ENCODE data around the gene WDR86.

WDR86 gene

DNA sequence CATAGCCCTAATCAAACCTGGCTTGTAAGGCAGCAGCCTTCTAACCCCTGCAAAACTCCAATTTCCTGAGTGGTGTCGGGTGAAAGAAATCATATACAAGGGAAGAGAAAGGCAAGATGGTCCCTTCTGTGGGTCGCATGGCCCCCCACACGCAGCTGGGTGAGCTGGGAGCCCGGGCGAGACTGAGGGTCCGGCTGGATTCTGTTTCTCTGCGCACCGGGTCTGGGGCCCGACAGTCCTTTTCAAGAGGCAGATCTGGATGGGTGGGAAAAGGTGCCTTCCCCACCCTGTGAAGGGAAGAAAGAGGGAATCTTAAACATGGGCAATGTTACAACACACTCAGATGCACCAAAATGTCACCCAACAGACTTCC lies 18.5 kb downstream of the WDR86 start:
- DNase-seq (ENCODE audit: low read depth, low spot score): no peak

DNA sequence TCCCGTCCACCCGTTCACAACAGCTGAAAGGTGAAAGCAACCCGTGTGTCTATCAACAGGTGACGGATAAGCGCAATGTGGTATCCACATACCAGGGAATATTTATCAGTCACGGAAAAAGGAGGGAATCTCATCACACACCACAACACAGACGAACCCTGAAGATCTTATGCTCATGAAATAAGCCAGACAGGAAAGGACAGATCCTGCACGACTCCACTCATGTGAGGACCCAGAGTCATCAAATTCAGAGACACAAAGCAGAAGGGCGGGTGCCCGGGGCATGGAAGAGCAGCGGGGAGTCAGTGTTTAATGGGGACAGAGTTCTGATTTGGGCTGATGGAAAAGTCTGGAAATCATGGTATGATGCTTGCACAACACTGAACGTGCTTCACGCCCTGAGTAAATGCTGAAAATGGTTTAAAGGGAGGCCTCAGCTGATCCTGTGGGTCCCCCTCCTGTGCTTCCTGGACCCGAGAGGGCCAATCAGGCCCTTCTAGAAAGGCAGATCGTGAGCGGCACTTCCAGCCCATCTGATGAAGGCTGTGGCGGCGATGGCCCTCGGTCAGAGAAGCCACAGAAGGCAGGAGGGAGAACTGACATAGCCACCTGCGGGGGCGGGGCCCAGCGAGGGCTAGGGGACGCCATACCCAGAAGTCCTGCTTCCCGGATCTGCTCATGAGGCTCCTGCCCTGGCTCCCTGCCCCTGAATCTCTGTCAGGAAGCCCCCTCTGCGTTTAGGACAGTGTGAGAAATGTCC lies 19.1 kb downstream of the WDR86 start:
- no peak for DNase-seq (ENCODE audit: low read depth, low spot score)

DNA sequence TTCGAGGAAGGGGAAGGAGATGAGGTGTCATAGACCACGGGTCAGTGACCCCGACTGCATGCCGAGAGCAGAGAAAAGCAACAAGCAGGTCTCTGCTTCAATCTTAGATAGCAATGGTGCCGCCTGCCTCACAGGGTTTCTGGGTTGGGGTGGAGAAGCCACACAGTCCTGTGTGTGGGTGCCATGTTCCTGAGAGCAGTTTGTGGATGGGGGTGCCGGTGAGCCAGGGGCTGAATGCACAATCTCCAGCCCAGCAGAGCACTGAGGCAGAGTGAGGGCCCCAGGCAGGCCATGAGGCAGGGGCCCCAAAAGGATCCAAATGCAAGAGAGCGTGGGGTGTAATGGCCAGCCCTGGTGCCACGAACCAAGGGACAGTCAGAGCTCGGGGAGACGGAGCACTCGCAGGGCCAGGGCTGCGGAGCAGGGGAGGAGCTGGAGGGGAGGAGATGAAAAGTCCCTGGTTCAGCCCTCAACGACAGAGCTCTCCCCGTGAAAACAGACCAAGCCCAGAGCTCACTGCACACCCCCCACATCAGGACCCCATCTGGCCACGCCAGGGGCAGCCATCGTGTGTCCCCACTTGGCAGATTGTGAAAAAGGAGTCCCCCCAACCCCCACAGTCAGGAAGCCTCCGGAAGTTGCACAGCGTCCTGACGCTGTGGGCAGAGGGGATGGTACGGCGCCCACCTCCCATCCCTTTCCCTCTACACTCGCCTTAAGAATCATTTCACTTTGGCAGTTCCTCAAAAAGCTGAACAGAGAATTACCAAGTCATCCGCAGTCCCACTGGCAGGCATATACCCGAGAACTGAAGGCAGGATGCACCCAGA lies 19.9 kb downstream of the WDR86 start:
- DNase-seq (ENCODE audit: low read depth, low spot score): no peak

DNA sequence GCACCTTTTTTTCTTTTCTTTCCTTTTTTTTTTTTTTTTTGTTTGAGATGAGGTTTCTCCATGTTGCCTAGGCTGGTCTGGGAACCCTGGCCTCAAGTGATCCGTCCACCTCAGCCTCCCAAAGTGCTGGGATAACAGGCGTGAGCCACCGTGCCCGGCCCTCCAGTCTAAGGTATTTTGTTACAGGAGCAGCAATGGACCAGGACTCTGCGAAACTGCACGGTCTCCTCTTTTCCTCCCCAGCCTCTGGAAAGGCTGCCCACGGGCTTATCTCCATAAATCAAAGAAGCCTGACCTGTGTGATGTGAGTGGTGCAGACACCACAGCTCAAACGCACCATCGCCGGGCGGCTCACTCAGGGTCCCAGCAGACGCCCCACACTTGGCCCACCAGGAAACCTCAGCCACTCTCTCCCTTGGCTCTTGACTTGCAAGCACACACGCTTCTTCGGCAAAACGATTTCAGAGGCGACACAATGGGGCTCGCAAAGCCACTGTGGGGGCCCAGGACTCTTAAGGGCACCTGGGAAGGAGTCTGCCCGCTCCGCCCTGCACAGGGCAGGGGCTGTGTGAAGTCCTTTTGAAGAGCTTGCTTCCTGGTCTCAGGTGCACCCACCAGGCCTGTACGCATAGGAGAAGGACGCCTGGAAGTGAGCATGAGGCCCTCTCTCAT lies 20.6 kb downstream of the WDR86 start:
- DNase-seq (ENCODE audit: low read depth, low spot score): no peak

DNA sequence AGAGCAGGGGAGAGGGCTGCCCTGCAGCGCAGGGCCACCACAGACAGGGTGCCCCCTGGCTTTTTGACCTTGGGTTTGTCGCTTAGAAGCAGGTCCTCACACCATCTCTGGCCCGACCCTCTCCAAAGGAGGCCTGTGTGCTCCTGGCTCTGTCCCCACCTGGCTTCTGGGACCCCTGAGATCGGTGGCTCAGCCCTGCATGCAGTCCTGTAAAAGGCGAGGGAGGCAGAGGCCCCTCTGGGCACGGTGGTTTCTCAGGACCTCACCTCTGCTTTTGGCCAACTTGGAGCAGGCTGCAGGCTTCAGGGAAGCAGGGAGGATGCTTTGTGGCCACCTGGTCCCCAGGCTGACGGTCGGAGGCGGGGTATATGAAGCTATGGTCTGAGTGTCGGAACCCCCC lies 21.4 kb downstream of the WDR86 start:
- no peak for DNase-seq (ENCODE audit: low read depth, low spot score)

DNA sequence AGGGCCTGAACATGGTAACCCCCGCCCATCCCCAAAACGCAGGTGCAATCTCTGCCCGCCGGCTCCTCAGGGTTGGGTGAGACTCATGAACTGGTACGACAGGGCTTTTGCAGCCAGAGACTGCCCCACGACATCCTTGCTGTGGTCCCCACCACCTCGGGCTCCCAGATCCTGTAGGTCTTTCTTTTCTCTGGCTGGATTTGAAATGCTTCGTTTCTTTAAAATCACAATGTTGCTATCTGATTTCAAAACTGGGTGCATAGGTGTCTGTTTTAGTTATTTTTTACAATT lies 21.9 kb downstream of the WDR86 start:
- DNase-seq (ENCODE audit: low read depth, low spot score): no peak

DNA sequence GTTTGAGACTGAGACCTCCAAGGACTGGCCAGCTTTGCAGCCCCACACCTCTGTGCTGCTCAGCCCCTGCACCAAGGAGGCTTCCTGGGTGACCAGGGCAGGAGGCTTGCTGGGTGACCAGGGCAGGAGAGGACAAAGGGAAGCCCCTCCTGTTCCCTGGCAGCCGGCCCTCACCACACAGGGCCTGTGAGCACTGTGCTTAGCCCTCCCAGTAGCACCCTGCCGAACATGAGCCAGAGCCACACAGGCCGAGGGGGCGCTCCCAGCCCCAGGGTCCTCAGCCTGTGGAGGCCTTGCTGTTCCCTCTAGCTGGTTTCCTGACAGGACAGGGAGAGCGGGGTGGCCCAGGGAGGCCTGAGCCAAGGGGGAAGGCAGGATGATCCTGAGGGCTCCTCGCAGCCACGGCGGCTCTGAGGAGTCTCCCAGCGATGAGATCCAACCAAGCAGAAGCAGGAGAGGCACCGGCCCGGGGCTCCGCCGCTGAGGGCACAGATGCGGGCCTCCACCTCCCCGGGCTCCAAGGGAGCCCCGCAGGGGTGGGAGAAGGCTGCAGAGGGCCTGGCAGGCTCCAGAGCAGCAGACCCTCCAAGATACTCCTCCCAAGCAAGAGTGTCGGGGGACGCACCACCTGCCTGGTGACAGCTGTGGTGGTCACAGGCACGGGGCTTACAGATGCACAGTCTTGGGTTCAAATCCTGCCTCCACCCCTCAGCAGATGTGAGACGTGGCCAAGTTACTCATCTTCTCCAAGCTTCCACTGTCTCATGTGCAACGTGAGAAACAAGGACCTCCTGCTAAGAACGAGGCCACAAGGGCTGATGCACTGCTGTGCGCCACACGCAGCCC lies 22.5 kb downstream of the WDR86 start:
- DNase-seq (ENCODE audit: low read depth, low spot score): no peak

DNA sequence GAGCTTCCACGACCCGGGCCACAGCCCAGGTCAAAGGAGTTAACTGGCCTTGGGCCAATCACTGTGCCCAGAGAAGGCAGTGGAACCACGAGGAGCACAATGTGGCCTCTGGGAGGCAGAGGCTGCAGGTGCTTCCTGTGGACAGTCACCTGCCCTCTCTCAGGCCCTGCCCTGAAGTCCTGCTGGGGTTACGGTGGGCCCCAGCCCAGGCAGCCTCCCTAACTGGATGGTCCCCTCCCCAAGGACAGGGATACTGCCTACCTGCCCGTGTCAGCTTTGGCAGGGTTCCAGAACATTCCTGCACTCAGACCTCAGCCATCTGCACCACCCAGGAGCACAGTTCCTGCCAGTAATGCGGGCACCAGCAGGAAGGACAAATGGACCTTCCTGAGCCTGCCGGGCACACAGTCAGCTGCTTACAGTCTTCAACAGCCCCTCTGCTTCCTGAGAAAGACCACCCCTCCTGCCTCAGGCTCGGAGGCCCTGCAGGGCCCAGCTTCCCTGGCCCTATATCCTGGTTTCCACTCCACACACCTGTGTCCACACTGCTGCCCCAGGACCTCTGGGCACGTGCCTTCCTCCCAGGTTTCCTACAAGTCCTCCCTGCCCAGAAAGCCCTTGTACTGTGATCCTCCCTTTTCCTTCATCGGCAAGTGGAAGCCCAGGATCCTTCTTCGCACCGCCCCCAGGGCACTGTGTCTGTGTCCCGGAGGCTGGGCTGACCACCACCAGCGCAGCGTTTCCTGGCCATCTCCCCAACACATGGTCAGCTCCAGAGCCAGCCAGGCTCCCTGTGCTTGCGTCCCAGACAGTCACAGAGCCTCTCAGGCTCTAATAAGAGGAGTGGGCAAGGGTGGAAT lies 23.3 kb downstream of the WDR86 start:
- no peak for DNase-seq (ENCODE audit: low read depth, low spot score)

DNA sequence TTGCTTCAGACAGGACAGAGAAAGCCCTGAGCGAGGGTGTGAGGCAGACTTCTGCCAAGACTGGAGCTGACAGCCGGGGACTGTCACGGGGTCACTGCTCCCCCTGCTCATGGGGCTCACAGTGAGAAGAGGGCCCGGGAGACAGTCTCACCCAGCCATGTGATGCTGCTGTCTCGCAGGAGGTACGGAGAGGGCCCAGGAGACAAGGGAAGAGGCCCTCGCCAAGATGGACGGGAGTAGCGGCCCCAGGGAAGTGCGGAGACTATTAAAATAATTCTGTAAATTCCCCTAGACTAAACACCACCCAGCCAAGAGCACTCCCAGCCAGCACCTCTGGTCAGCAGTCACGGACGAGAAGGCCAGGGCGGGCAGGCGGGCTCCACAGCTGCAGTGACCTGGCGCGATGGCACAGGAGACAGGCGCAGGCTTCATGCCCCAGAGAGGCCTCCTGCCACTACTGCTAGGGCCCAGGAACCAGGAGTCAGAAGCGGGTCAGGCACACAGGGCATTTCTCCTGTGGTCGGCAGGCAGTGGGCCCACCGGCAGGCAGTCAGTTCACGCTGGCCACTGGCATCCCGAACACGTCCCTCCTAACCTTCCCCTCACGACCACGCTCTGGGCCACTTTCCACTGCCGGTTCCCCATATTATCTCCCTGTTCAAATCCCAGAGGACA lies 24.1 kb downstream of the WDR86 start:
- no peak for DNase-seq (ENCODE audit: low read depth, low spot score)

DNA sequence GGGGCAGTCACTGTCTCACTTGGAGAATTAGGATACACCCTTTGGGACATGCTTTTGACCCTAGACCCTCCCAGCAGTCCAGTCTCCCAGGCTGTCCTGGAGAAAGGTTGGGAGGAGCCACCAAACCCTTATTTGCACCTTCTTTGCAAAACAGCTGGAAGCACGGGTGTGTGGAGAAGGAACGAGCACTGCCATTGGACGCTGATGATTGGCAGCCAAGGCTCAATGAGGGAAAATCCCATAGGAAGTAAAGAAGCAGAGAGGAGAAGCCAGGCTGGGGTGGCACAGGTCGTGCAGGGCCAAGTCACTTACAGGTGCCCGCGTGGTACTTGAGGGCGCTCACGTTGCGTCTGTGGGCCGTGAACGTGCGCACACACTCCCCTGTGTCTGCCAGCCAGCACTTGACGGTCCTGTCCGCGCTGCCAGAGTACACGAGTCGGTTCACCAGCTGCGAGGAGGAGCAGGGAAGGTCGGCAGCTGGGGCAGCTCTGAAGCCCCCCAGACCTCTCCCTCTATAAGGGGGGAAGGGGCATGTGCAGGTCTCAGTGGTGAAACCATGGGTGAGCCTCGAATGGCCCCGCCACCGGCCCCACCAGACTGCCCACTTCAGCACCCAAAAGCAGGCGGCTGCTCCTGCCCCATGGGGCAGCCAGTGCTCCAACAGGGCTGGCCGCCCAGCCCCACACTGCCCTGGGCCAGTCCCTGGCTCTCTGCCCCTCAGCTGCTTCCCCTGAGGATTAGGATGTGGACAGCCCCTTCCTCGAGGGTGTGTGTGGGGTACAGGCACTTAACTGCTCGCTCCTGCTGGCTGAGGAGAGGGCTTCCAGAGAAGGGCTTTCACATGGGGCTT lies 24.8 kb downstream of the WDR86 start:
- DNase-seq (ENCODE audit: low read depth, low spot score): no peak

DNA sequence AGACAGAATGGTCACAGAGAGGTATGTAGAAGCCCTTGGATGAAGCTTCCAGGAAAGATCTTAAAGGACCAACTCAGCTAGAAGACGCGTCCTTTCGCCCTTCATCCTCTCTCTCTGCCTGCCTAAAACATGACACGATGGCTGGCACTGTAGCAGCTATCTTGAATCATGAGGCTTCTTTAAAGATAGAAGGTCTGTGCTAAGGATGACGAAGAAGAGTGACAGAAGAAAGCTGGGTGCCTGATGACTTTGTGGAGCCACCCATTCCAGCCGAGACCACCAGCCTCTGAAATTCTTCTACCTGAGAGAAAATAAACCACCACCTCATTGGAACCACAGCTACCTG lies 25.5 kb downstream of the WDR86 start:
- DNase-seq (ENCODE audit: low read depth, low spot score): no peak

DNA sequence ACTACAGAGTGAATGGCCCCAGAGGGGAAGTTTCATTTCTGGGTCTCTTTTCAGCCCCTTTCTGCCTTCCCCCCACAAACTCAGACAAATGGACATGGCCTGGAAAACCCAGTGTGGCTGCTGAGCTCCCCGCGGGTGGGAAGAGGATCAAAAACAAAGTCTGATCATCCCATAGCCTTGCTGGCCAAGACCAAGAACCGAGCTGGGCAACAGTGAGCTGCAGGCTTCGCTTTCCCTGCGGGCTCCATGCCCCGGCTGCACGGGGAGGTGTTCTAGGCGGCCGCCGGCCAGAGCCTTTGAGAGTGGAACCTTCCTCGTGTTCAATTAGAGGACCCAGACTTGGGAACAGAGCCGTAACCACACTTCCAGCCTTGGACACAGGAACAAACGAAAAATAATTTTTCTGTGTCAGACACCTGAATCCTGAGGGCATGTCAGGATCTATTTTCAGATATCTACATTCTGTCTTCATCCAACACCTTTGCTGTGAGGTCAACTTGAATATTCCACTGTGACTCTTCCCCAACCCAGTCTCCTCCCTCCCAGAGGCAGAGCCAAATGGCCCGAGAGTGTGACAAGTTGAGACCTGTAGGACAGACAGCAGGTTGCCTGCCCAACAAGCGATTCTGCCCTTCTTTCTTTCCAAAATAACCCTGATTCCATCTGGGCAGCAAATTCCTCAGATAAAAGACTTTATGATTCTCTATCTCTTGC lies 26.0 kb downstream of the WDR86 start:
- no peak for DNase-seq (ENCODE audit: low read depth, low spot score)

DNA sequence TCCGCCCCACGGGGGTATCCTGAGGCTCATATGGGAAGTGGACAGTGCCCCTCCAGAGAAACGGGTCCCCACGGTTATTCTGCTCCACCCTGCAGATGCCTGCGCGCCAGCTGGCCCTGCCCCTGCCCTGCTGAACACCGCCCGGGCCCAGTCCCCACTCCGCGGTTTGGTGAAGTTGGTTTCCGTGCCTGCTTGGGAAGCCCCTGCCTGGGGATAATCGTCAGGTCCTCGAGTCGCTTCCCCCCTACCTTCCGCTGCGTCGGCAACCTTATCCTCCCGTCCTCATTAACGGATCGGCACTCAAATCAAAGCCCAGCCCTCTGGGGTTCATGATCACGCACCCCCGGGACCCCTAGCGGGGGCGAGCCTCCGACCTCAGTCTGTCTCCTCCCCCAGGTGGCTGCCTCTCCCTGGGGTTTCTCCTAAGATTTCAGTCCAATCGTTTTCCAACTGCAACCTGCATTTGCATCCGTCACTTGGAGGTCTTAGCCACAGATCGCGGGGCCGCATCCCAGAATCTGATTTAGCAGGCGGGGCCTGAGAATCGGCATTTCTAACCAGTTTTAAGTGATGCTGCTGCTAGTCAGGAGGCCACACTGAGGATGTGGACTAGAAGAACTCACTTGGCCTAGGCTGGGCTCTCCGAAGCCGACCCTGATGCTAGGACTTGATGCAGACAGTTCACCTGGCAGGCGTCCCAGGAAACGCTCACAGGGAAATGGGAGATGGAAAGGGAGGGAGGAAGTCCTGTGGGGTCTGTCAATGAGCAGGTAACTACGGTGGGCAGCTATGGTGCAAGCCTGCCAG lies 27.6 kb downstream of the WDR86 start:
- no peak for DNase-seq (ENCODE audit: low read depth, low spot score)

DNA sequence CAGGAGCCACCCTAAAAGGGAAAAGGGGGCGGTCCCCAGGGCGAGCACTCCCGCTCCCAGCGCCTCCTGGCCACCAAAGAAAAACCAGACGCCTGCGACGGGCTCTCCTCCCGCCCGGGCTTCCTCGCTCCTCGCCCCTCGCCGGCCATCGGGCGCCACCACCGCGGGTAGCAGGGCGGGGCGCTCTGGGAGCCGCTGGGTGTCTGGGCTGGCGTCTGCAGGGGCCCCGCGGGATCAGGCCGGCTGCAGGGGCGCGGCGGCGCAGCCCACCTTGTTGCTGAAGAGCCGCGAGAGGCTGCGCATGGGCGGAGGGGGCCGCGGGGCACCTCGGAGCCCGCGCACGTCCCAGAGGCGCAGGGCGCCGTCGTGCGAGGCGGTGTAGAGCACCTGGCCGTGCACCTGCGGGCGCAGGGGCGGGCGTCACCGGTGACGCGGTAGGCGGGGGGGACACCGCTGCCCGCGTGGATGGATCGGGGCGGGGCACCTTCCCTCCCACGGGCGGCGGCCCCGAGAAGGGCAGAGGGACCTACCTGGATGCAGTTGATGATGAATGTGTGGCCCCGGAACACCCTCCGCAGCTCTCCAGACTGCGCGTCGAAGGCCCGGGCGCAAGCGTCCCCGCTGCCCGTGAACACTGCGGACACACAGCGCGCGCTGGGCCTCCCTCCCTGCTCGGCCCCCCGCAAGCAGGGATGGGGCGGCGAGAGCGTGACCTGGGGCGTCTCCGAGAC lies 28.3 kb downstream of the WDR86 start:
- no peak for DNase-seq (ENCODE audit: low read depth, low spot score)

DNA sequence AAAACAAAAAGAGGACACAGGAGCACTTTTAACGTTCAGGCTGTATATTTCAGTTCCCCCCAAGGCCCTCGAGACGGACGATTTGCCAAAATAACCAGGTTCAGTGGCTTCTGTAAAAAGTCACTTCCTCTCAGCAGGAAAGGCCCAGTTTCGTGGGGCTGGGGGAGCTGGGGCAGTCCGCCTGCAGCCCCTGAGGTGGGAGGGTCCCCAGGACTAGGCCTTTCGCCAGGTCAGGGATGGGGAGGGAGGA lies 28.8 kb downstream of the WDR86 start:
- no peak for DNase-seq (ENCODE audit: low read depth, low spot score)

DNA sequence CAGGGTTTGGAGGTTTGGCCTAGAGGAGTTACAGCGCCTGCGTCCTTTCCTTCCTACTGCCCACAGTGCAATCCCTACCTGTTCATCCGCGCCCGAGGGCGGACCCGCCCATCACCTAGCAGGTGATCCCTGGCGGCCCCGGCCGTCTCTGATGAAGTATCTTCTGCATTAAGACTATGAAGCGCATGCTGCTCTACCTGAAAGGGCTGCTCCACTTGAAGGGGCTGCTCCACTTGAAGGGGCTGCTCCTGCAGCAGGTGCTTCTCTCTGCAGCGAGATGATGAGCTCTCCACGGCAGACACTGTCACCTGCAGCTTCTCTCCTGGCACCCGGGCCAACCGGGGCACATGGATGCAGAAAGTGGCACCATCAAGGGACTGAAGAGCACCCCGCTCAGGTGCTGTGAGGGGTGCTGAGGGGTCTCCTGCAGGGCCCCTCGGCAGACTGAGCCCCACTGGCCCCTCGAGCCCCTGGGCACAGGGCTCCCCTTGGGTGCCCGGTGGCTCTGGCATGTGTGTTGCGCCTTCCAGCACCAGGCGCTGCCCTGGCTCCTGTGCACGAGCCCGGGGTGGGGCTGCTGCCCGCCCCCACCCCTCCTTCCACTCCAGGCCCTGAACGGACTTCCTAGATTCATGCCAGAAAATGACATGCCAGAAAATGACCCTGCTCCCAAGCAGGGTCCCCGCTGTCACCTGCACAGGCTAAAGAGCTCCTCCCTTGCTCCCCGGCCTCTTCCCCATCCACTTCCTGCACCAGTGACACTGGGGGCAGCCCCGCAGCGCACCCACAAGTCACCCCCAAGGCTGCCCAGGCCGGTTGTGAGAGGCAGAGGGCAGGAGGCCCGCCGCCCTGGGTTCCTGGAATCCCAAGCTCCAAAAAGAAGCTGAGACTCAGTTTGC lies 29.4 kb downstream of the WDR86 start:
- DNase-seq (ENCODE audit: low read depth, low spot score): no peak
